Measurements from ENCODE around the gene RNF220.

DNA sequence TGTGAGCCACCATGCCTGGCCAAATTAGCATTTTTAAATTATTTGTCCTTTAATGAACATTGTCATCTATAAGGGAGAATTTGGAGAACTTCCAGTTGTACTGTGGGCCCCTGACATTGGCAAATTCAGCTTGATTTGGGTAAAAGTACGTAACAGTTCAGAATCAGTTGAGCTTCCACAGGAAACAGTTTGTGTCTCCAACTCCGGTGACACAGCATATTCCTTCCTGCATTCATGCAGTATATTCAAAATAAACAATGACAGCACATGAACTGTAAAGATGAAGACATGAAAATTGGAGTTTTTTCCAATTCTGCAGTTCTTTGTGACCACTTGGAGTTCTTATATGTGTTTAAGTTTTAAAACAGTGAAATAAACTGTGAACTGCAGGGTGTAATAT, 28.2 kb downstream of the RNF220 start:
- TF ChIP-seq FOSL2 (IDR thresholded peaks at IDR 0.05; ENCODE audit: borderline replicate concordance, low read depth) = no peak
- TF ChIP-seq POLR2AphosphoS5 (IDR thresholded peaks at IDR 0.05; ENCODE audit: low read depth, low read length) = no peak
- TF ChIP-seq, protein P1, sequence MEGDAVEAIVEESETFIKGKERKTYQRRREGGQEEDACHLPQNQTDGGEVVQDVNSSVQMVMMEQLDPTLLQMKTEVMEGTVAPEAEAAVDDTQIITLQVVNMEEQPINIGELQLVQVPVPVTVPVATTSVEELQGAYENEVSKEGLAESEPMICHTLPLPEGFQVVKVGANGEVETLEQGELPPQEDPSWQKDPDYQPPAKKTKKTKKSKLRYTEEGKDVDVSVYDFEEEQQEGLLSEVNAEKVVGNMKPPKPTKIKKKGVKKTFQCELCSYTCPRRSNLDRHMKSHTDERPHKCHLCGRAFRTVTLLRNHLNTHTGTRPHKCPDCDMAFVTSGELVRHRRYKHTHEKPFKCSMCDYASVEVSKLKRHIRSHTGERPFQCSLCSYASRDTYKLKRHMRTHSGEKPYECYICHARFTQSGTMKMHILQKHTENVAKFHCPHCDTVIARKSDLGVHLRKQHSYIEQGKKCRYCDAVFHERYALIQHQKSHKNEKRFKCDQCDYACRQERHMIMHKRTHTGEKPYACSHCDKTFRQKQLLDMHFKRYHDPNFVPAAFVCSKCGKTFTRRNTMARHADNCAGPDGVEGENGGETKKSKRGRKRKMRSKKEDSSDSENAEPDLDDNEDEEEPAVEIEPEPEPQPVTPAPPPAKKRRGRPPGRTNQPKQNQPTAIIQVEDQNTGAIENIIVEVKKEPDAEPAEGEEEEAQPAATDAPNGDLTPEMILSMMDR (IDR thresholded peaks at IDR 0.05) = no peak
- TF ChIP-seq, protein P2, sequence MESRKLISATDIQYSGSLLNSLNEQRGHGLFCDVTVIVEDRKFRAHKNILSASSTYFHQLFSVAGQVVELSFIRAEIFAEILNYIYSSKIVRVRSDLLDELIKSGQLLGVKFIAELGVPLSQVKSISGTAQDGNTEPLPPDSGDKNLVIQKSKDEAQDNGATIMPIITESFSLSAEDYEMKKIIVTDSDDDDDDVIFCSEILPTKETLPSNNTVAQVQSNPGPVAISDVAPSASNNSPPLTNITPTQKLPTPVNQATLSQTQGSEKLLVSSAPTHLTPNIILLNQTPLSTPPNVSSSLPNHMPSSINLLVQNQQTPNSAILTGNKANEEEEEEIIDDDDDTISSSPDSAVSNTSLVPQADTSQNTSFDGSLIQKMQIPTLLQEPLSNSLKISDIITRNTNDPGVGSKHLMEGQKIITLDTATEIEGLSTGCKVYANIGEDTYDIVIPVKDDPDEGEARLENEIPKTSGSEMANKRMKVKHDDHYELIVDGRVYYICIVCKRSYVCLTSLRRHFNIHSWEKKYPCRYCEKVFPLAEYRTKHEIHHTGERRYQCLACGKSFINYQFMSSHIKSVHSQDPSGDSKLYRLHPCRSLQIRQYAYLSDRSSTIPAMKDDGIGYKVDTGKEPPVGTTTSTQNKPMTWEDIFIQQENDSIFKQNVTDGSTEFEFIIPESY (IDR thresholded peaks at IDR 0.05; ENCODE audit: borderline replicate concordance, low read depth) = no peak
- TF ChIP-seq, protein P3, sequence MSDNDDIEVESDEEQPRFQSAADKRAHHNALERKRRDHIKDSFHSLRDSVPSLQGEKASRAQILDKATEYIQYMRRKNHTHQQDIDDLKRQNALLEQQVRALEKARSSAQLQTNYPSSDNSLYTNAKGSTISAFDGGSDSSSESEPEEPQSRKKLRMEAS (IDR thresholded peaks at IDR 0.05; ENCODE audit: low read depth) = no peak
- no peak for TF ChIP-seq NRF1 (IDR thresholded peaks at IDR 0.05; ENCODE audit: low read depth, low read length)
- no peak for TF ChIP-seq NFIC (IDR thresholded peaks at IDR 0.05; ENCODE audit: borderline replicate concordance)
- no peak for TF ChIP-seq EZH2phosphoT487 (IDR thresholded peaks at IDR 0.05; ENCODE audit: borderline replicate concordance, low read depth)
- no peak for TF ChIP-seq EP300 (IDR thresholded peaks at IDR 0.05; ENCODE audit: borderline replicate concordance in 1 of 2, low read depth in 1 of 2, low read length in 1 of 2)
- TF ChIP-seq, protein P4, sequence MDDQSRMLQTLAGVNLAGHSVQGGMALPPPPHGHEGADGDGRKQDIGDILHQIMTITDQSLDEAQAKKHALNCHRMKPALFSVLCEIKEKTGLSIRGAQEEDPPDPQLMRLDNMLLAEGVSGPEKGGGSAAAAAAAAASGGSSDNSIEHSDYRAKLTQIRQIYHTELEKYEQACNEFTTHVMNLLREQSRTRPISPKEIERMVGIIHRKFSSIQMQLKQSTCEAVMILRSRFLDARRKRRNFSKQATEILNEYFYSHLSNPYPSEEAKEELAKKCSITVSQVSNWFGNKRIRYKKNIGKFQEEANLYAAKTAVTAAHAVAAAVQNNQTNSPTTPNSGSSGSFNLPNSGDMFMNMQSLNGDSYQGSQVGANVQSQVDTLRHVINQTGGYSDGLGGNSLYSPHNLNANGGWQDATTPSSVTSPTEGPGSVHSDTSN (IDR thresholded peaks at IDR 0.05) = no peak
- TF ChIP-seq TAF1 (IDR thresholded peaks at IDR 0.05; ENCODE audit: borderline replicate concordance, low read depth, low read length) = no peak
- no peak for TF ChIP-seq FOXJ3 (CRISPR knock-in tag; IDR thresholded peaks at IDR 0.05)
- TF ChIP-seq YY1 (IDR thresholded peaks at IDR 0.05; ENCODE audit: low read depth) = no peak
- no peak for TF ChIP-seq TEAD4 (IDR thresholded peaks at IDR 0.05; ENCODE audit: borderline replicate concordance, insufficient read depth)

All from SK-N-SH (cell line).